ENCODE data around the gene PDCD4. TPM values are rescaled to one million over a fixed set of nuclear protein-coding genes. Genes with fewer than 3 reads are reported as not detected.

Gene PDCD4
- total RNA-seq, 1 experiment from 2014 or later: 63.0 TPM

DNA sequence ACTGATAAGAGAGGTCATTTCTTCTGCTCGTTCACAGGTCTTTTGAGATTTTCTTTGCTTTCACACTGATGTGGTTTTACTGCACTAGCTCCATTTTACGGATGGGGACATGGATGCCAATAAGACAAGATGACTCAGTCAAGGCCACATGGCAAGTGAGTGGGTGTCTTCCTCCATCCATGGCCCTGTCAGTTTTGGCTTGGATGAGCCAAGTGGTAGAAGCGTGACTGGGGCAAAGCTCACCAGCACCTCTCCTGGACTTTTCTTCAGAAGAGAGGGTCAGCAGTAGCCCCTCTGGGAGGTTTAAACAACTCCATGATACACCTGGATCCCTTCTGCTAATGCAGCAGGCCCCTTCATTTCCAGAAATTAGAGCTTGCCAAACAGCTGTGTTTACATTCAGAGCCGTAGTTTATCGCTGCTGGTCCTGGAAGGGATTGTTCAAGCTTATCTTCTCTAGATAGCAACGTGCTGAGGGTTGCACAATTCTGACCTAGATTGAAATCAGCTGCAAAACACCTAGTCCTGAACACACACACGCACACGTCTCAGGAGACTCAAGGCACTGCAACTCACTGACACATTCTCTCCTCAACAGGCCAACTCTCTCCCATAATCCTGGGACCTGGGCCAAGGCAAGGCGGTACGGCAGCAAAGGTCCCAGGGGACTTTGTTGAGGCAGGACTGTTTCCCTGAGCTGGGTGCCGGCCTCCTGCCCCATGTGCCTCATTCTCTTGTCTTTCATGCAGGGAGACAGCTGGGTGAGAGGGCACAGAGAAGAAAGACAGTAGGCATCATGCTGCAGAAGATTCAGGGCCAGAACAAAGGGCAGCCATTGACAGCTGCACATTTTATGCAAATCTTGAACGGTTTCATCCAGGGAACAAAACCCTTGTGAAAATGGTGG, 14.2 kb upstream of the PDCD4 start (continued):
- TF ChIP-seq, protein P1, sequence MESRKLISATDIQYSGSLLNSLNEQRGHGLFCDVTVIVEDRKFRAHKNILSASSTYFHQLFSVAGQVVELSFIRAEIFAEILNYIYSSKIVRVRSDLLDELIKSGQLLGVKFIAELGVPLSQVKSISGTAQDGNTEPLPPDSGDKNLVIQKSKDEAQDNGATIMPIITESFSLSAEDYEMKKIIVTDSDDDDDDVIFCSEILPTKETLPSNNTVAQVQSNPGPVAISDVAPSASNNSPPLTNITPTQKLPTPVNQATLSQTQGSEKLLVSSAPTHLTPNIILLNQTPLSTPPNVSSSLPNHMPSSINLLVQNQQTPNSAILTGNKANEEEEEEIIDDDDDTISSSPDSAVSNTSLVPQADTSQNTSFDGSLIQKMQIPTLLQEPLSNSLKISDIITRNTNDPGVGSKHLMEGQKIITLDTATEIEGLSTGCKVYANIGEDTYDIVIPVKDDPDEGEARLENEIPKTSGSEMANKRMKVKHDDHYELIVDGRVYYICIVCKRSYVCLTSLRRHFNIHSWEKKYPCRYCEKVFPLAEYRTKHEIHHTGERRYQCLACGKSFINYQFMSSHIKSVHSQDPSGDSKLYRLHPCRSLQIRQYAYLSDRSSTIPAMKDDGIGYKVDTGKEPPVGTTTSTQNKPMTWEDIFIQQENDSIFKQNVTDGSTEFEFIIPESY (IDR thresholded peaks at IDR 0.05; ENCODE audit: extremely low read depth, insufficient replicate concordance, low read length): no peak
- TF ChIP-seq CEBPB (IDR thresholded peaks at IDR 0.05; ENCODE audit: low read depth): no peak

DNA sequence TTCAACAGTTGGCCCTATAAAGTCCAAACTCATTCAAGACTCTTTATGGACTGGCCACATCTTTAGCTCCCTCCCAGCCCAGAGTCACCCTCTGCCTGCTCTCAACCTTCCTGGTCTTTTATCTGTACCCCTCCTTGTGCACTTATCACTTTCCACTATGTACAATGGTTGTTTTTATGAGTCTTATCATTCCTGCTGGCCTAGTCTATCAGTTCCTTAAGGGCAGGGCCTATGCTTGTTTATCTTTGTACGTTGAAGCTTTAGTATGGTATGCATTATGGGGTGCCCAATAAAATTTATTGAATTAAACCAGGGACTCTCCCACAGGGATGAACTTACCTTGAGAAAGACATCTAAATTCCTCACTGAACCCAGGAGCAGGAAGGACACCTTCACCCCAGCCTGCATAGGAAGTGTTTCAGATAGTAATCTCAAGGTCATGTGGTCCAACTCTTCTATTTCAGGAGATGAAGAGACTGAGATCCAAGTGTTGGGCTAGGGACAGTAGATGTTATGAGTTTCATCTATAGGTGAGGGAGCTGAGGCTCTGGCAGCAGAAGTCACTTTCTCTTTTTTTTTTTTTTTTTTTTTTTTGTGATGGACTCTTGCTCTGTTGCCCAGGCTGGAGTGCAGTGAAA, 13.3 kb upstream of the PDCD4 start:
- DNase-seq (ENCODE audit: low read depth, low spot score): no peak
- no peak overlapping the region for H3K4me2 ChIP-seq (ENCODE audit: low read length)
- H3K36me3 ChIP-seq (ENCODE audit: control insufficient read depth in 1 of 2, insufficient read depth in 2 of 2, low read length in 2 of 2): no peaks in the 10 kb centered on the region
- RAD21 ChIA-PET (ENCODE audit: low non-redundant PET in 1 of 2, low total read pairs in 2 of 2, uncharacterized antibody in 2 of 2, unreplicated experiment in 2 of 2): no interaction called here
- BruUV-seq (replicated peaks): no TSS peak
- CTCF ChIA-PET: no interaction called here
- H2AFZ ChIP-seq (ENCODE audit: low read depth, low read length, poor library complexity, severe bottlenecking): no peak overlapping the region
- no peaks in the 10 kb centered on the region for H4K20me1 ChIP-seq (ENCODE audit: insufficient read depth)
- no peaks in the 10 kb centered on the region for H3K79me2 ChIP-seq (ENCODE audit: insufficient read depth, low read length)
- H3K9ac ChIP-seq (ENCODE audit: low read length): no peak overlapping the region
- ATAC-seq: no peak
- no peaks in the 10 kb centered on the region for H3K9me3 ChIP-seq (ENCODE audit: control insufficient read depth in 1 of 2, insufficient read depth in 1 of 2, low read depth in 1 of 2, low read length in 2 of 2)
- no peaks in the 10 kb centered on the region for H3K9me2 ChIP-seq (ENCODE audit: insufficient read depth)
- intact Hi-C loops (cut with micrococcal nuclease): no loop called here
- H3K4me1 ChIP-seq (ENCODE audit: control insufficient read depth in 1 of 2, insufficient read depth in 2 of 2, low read length in 2 of 2): 0 out of 4 replicates have a peak, but pooled peaks cover 0 to 1% of the 10 kb centered on the region in 2 experiments
- POLR2A ChIA-PET: interaction anchor here (1.2 kb wide), 1 partner anchor 13 kb away, joined by 6 read pairs; the partner anchor contains the start of gene PDCD4
- no peak overlapping the region for H3K4me3 ChIP-seq (replicated peaks in 1 of 2; ENCODE audit: low read depth in 1 of 2, low read length in 2 of 2)
- H3K27me3 ChIP-seq (ENCODE audit: insufficient read depth, low read length): no peaks in the 10 kb centered on the region
- H3K27ac ChIP-seq (ENCODE audit: low read depth, low read length): no peak overlapping the region
- TF ChIP-seq, protein P2, sequence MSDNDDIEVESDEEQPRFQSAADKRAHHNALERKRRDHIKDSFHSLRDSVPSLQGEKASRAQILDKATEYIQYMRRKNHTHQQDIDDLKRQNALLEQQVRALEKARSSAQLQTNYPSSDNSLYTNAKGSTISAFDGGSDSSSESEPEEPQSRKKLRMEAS (IDR thresholded peaks at IDR 0.05): no peak
- TF ChIP-seq, protein P3, sequence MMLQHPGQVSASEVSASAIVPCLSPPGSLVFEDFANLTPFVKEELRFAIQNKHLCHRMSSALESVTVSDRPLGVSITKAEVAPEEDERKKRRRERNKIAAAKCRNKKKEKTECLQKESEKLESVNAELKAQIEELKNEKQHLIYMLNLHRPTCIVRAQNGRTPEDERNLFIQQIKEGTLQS (IDR thresholded peaks at IDR 0.05): no peak
- TF ChIP-seq, protein P4, sequence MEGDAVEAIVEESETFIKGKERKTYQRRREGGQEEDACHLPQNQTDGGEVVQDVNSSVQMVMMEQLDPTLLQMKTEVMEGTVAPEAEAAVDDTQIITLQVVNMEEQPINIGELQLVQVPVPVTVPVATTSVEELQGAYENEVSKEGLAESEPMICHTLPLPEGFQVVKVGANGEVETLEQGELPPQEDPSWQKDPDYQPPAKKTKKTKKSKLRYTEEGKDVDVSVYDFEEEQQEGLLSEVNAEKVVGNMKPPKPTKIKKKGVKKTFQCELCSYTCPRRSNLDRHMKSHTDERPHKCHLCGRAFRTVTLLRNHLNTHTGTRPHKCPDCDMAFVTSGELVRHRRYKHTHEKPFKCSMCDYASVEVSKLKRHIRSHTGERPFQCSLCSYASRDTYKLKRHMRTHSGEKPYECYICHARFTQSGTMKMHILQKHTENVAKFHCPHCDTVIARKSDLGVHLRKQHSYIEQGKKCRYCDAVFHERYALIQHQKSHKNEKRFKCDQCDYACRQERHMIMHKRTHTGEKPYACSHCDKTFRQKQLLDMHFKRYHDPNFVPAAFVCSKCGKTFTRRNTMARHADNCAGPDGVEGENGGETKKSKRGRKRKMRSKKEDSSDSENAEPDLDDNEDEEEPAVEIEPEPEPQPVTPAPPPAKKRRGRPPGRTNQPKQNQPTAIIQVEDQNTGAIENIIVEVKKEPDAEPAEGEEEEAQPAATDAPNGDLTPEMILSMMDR (IDR thresholded peaks at IDR 0.05 in 2 of 3, conservative IDR thresholded peaks at IDR 0.05 in 1 of 3; ENCODE audit: borderline replicate concordance in 1 of 3, insufficient read depth in 1 of 3, low read depth in 2 of 3, low read length in 2 of 3): no peak
- TF ChIP-seq POLR2AphosphoS5 (IDR thresholded peaks at IDR 0.05; ENCODE audit: low read depth, low read length): no peak
- TF ChIP-seq SIN3A (IDR thresholded peaks at IDR 0.05; ENCODE audit: low read depth): no peak
- TF ChIP-seq CBX3 (IDR thresholded peaks at IDR 0.05; ENCODE audit: low read depth): no peak
- no peak for TF ChIP-seq EZH2phosphoT487 (IDR thresholded peaks at IDR 0.05; ENCODE audit: borderline replicate concordance)
- TF ChIP-seq, protein P5, sequence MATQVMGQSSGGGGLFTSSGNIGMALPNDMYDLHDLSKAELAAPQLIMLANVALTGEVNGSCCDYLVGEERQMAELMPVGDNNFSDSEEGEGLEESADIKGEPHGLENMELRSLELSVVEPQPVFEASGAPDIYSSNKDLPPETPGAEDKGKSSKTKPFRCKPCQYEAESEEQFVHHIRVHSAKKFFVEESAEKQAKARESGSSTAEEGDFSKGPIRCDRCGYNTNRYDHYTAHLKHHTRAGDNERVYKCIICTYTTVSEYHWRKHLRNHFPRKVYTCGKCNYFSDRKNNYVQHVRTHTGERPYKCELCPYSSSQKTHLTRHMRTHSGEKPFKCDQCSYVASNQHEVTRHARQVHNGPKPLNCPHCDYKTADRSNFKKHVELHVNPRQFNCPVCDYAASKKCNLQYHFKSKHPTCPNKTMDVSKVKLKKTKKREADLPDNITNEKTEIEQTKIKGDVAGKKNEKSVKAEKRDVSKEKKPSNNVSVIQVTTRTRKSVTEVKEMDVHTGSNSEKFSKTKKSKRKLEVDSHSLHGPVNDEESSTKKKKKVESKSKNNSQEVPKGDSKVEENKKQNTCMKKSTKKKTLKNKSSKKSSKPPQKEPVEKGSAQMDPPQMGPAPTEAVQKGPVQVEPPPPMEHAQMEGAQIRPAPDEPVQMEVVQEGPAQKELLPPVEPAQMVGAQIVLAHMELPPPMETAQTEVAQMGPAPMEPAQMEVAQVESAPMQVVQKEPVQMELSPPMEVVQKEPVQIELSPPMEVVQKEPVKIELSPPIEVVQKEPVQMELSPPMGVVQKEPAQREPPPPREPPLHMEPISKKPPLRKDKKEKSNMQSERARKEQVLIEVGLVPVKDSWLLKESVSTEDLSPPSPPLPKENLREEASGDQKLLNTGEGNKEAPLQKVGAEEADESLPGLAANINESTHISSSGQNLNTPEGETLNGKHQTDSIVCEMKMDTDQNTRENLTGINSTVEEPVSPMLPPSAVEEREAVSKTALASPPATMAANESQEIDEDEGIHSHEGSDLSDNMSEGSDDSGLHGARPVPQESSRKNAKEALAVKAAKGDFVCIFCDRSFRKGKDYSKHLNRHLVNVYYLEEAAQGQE (IDR thresholded peaks at IDR 0.05; ENCODE audit: low read depth): no peak
- no peak for TF ChIP-seq ELF1 (IDR thresholded peaks at IDR 0.05; ENCODE audit: borderline replicate concordance, low read depth)

All from HCT116 (cell line).